Iris pigment epithelial cell (primary cell): ENCODE results near the gene SH3GL1.

ENCODE experiments used
- DNase-seq: peaks from one replicate; pipeline ENCODE4 v3.0.0-alpha.2; 2011; ENCODE audit warnings: low read depth

The SH3GL1 gene

GRCh38 chr19:4375164-4376027 lies 25.0 kb downstream of the SH3GL1 start:
- peak; percentile 68 for DNase-seq

GRCh38 chr19:4374498-4375163 lies 25.7 kb downstream of the SH3GL1 start:
- DNase-seq, result peak; percentile 76

GRCh38 chr19:4373601-4374497 lies 26.5 kb downstream of the SH3GL1 start:
- no peak for DNase-seq

- DNase-seq, result no peak
Measured at GRCh38 chr19:4373013-4373367, 27.4 kb downstream of the SH3GL1 start.

GRCh38 chr19:4372165-4373012 lies 28.0 kb downstream of the SH3GL1 start:
- DNase-seq, result no peak

- DNase-seq, result no peak
Measured at GRCh38 chr19:4371247-4372164, 28.8 kb downstream of the SH3GL1 start.

GRCh38 chr19:4370418-4371041 lies 29.8 kb downstream of the SH3GL1 start:
- no peak for DNase-seq

GRCh38 chr19:4369888-4370260 lies 30.5 kb downstream of the SH3GL1 start:
- DNase-seq, result no peak

- peak; percentile 34 for DNase-seq
Measured at GRCh38 chr19:4369109-4369887, 31.0 kb downstream of the SH3GL1 start.

GRCh38 chr19:4368128-4368820 lies 32.1 kb downstream of the SH3GL1 start:
- peak; percentile 56 for DNase-seq

- no peak for DNase-seq
Measured at GRCh38 chr19:4367781-4368127, 32.6 kb downstream of the SH3GL1 start.

- no peak for DNase-seq
Measured at GRCh38 chr19:4367336-4367723, 33.0 kb downstream of the SH3GL1 start.

GRCh38 chr19:4366666-4367335 lies 33.5 kb downstream of the SH3GL1 start:
- no peak for DNase-seq

- DNase-seq, result no peak
Measured at GRCh38 chr19:4365791-4366665, 34.3 kb downstream of the SH3GL1 start.

- no peak for DNase-seq
Measured at GRCh38 chr19:4365341-4365740, 35.0 kb downstream of the SH3GL1 start.

GRCh38 chr19:4363571-4364304 lies 36.6 kb downstream of the SH3GL1 start:
- DNase-seq, result no peak
